HEK293T (cell line): ENCODE data around the gene CD247.

Source experiments
- ARNT ChIP-seq: fragments of 450-650 bp; IDR thresholded peaks from 2 replicates; pipeline ENCODE4 v1.6.1; 2017; ENCODE audit warnings: mild to moderate bottlenecking
- BHLHE40 ChIP-seq: fragments of 450-650 bp; IDR thresholded peaks from 2 replicates; pipeline ENCODE4 v1.6.1; 2016; ENCODE audit warnings: mild to moderate bottlenecking, moderate library complexity, borderline replicate concordance
- FOXA1 ChIP-seq: fragments of 450-650 bp; IDR thresholded peaks from 2 replicates; pipeline ENCODE4 v1.6.1; 2016; ENCODE audit warnings: mild to moderate bottlenecking
- FOXK2 ChIP-seq: fragments of 450-650 bp; IDR thresholded peaks from 2 replicates; pipeline ENCODE4 v1.6.1; 2016; ENCODE audit warnings: mild to moderate bottlenecking
- FOXM1 ChIP-seq: fragments of 450-650 bp; IDR thresholded peaks from 2 replicates; pipeline ENCODE4 v1.6.1; 2017; ENCODE audit warnings: mild to moderate bottlenecking, borderline replicate concordance
- HDGF ChIP-seq: fragments of 450-650 bp; IDR thresholded peaks from 2 replicates; pipeline ENCODE4 v1.6.1; 2017; ENCODE audit warnings: antibody characterized with exemption, borderline replicate concordance
- NFRKB ChIP-seq: fragments of 450-650 bp; IDR thresholded peaks from 2 replicates; pipeline ENCODE4 v1.6.1; 2016; ENCODE audit warnings: mild to moderate bottlenecking, moderate library complexity
- SP1 ChIP-seq: fragments of 450-650 bp; IDR thresholded peaks from 2 replicates; pipeline ENCODE4 v1.6.1; 2017
- SUZ12 ChIP-seq: fragments of 450-650 bp; IDR thresholded peaks from 2 replicates; pipeline ENCODE4 v1.6.1; 2016; ENCODE audit warnings: mild to moderate bottlenecking
- TF ChIP-seq, protein P1 (sequence below): fragments of 450-650 bp; IDR thresholded peaks from 2 replicates; pipeline ENCODE4 v1.6.1; 2016

DNA sequence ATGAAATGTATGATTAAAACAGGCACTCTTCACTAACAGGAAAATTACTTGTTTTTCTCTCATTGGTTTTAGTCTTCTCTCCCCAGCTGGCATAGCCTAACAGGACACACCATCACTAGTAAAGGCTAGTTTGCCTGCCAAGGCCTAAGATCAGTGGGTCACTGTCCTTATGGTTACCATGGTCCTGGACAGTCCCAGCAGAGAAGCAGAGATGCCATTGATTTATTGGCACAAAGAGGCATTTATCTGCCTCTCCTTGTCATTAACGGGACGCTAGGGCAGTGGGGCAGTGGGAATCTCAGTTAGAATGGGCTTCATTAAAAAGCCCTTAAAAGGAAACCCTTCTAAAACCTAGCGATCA, 13.9 kb downstream of the CD247 start:
- TF ChIP-seq ARNT (no peak), FOXK2 (no peak), HDGF (no peak), SP1 (no peak), BHLHE40 (no peak), FOXM1 (no peak), SUZ12 (no peak), FOXA1 (no peak), NFRKB (no peak)
- TF ChIP-seq, protein P1, sequence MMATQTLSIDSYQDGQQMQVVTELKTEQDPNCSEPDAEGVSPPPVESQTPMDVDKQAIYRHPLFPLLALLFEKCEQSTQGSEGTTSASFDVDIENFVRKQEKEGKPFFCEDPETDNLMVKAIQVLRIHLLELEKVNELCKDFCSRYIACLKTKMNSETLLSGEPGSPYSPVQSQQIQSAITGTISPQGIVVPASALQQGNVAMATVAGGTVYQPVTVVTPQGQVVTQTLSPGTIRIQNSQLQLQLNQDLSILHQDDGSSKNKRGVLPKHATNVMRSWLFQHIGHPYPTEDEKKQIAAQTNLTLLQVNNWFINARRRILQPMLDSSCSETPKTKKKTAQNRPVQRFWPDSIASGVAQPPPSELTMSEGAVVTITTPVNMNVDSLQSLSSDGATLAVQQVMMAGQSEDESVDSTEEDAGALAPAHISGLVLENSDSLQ = no peak
